Lower lobe of right lung (tissue), 2 donors: Measurements from ENCODE around the gene PRSS38. TPM values are rescaled to one million over a fixed set of nuclear protein-coding genes. Genes with fewer than 3 reads are reported as not detected.

Source experiments
- ATAC-seq, 2 donors: fragments of 200-7000 bp; cut with Tn5 transposase; one replicate each; pipeline ENCODE4 v1.9.1; 2020 to 2022; ENCODE audit warnings: mild to moderate bottlenecking in 2 of 2, moderate library complexity in 2 of 2
- DNase-seq: peaks from one replicate; pipeline ENCODE4 v3.0.0-alpha.2; 2020
- H3K27ac ChIP-seq: fragments of 200-600 bp; one replicate; pipeline ENCODE4 v1.8.0; 2022
- H3K27me3 ChIP-seq: fragments of 200-600 bp; one replicate; pipeline ENCODE4 v1.8.0; 2022; ENCODE audit warnings: low read depth
- H3K36me3 ChIP-seq: fragments of 200-600 bp; one replicate; pipeline ENCODE4 v1.8.0; 2022; ENCODE audit warnings: mild to moderate bottlenecking
- H3K4me1 ChIP-seq: fragments of 200-600 bp; one replicate; pipeline ENCODE4 v1.8.0; 2022
- H3K4me3 ChIP-seq: fragments of 200-600 bp; one replicate; pipeline ENCODE4 v1.8.0; 2022; ENCODE audit warnings: mild to moderate bottlenecking
- H3K9me3 ChIP-seq: fragments of 200-600 bp; one replicate; pipeline ENCODE4 v1.8.0; 2022
- intact Hi-C: fragments of 100-400 bp; cut with DNase I; formaldehyde crosslinking; loops from one replicate; pipeline ENCODE4 v1.11.0; 2022
- total RNA-seq: library from RNA; stranded (reverse); fragmentation: NEBNext Ultra II Directional; extraction: Animal tissue kit (Norgen Biotek cat#: 25700); gene quantifications from one replicate; pipeline ENCODE4 v1.2.1, GENCODE V29; 2021
- TF ChIP-seq, protein P1 (sequence below): fragments of 200-600 bp; IDR thresholded peaks from one replicate; pipeline ENCODE4 v1.8.0; 2022; ENCODE audit warnings: antibody characterized with exemption, mild to moderate bottlenecking
- donor health status: DM: no; HTN: yes; CAD: no; lungs with severe emphysema.

Gene PRSS38
- total RNA-seq, 1 donor from 2014 or later, result not detected

DNA sequence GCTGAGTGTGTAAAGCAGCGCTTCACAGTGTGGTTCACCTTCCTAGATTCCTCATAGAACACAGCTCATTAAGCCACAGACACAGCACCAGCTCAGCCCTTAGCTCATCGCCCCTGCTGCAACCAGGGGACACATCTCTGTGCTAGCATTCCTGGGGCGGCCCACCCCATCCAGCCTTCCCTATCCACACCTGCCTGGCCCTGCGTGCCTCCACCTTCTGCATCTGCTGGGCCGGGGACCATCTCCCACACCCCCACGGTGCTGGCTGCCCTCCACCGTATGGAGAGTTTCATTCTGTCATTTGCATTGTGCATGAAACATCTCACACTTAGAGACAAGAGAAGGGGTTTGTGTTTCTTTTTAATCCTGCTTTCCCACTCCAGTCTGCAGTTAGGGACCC is 35.8 kb upstream of the PRSS38 start:
- H3K4me3 ChIP-seq, result no peak overlapping the region
- no peak for DNase-seq
- H3K4me1 ChIP-seq, result no peaks in the 10 kb centered on the region
- ATAC-seq, result no peak
- intact Hi-C loops, result no loop called here
- H3K9me3 ChIP-seq, result no peaks in the 10 kb centered on the region
- H3K27ac ChIP-seq, result no peak overlapping the region
- no peaks in the 10 kb centered on the region for H3K27me3 ChIP-seq
- peaks cover 36% of the 10 kb centered on the region for H3K36me3 ChIP-seq
- TF ChIP-seq, protein P1, sequence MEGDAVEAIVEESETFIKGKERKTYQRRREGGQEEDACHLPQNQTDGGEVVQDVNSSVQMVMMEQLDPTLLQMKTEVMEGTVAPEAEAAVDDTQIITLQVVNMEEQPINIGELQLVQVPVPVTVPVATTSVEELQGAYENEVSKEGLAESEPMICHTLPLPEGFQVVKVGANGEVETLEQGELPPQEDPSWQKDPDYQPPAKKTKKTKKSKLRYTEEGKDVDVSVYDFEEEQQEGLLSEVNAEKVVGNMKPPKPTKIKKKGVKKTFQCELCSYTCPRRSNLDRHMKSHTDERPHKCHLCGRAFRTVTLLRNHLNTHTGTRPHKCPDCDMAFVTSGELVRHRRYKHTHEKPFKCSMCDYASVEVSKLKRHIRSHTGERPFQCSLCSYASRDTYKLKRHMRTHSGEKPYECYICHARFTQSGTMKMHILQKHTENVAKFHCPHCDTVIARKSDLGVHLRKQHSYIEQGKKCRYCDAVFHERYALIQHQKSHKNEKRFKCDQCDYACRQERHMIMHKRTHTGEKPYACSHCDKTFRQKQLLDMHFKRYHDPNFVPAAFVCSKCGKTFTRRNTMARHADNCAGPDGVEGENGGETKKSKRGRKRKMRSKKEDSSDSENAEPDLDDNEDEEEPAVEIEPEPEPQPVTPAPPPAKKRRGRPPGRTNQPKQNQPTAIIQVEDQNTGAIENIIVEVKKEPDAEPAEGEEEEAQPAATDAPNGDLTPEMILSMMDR, result no peak

DNA sequence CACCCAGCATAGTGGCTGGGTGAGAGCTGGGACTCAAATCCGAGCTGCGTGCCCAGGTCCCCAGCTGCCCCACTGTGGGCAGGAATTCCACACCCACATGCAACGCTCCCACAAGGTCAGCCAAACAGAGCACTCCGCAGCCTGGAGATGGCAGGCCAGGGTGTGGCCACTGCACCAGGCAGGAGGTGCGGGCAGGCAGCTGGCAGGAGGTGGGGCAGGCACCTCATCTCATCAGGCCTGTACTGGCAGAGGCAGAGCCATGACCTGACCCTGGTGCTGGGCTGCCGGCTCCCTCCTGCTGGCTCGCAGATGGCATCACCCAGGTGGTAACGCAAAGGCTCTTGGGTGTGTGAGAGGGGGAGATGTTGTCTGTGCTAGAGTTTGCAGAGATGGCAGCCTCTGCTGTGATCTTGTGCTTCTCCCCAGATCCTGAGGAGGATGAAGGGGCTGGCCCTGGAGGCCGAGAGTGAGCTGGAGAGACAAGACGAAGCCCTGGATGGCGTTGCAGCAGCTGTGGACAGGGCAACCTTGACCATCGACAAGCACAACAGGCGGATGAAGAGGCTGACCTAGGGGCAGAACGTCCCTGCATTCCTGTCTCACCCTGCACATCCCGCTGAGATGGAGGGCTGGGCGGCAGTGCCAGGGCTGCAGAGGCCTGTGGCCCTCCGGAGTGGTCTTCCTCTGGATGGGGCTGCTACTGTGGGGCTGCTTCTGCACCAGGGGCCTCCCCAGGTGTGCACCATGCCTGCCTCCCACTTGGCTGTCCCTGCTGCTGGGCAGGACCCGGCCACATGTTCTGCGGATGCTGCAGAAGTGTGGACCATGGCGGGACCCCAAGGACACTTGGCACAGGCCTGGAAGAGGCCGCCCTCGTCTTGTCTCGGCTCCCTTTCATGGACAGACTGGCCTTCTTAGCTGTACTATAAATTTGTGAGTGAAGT is 35.1 kb upstream of the PRSS38 start:
- peak; percentile 41 for DNase-seq
- intact Hi-C loops, result no loop called here
- Histone ChIP-seq H3K4me3 (no peak overlapping the region), H3K27me3 (no peaks in the 10 kb centered on the region), H3K36me3 (peaks cover 36% of the 10 kb centered on the region), H3K4me1 (no peaks in the 10 kb centered on the region), H3K9me3 (no peaks in the 10 kb centered on the region), H3K27ac (no peak overlapping the region)
- TF ChIP-seq, protein P1, result no peak
- ATAC-seq, result peak; percentile 12 to 28

DNA sequence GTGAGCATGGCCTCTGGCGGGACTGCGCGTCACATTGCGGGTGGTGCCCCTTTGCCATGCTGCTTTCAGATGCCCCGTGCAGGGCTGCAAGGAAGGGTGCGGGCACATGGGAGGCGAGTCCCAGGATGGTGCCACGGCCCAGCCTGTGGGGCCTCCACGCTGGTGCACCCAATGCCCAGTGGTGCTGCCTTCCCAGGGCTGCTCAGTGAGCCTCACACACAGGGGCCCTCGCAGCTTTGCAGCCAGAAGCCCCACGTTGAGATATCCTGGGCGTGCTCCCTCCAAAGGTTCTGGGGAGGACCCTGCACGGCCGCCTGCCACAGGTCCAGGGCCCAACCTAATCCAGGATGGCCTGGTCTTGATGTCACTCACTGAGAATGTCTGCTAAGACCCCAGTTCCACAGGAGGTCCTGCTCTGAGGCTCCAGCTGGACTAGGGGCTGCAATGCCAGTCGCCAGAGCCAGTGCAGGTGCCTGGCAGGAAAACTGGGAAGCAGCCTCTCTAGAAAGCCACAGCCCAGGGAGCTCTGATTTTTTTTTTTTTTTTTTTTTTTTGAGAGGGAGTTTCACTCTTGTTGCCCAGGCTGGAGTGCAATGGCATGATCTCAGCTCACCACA is 34.1 kb upstream of the PRSS38 start:
- no peaks in the 10 kb centered on the region for H3K9me3 ChIP-seq
- intact Hi-C loops, result no loop called here
- no peak overlapping the region for H3K4me3 ChIP-seq
- peaks cover 3% of the 10 kb centered on the region for H3K4me1 ChIP-seq
- H3K27me3 ChIP-seq, result no peaks in the 10 kb centered on the region
- peak in 1 of 2 donors; percentile 18 for ATAC-seq
- no peak for DNase-seq
- H3K27ac ChIP-seq, result no peak overlapping the region
- TF ChIP-seq, protein P1, result no peak
- peaks cover 25% of the 10 kb centered on the region for H3K36me3 ChIP-seq

DNA sequence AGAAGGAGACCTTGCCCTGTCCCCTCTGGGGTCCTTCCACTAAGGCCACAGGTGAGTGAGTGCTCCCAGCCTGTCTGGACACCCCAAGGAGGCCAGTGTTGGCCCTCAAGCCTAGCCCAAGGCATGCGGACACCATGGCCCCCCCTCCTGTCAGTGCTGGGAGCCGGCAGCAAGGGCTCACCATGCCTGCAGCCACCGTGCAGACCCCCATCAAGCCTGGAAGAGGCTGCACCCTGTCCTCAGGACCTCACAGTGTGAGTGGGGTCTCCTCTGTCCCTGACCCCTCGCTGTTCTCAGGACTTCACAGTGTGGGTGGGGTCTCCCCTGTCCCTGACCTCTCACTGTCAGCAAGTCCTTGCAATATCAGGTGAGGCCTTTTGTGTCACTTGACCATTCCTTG is 33.2 kb upstream of the PRSS38 start:
- Histone ChIP-seq H3K27me3 (no peaks in the 10 kb centered on the region), H3K9me3 (no peaks in the 10 kb centered on the region), H3K4me1 (peaks cover 11% of the 10 kb centered on the region), H3K4me3 (no peak overlapping the region), H3K27ac (no peak overlapping the region), H3K36me3 (peaks cover 20% of the 10 kb centered on the region)
- TF ChIP-seq, protein P1, result no peak
- intact Hi-C loops, result no loop called here
- DNase-seq, result no peak
- ATAC-seq, result no peak

DNA sequence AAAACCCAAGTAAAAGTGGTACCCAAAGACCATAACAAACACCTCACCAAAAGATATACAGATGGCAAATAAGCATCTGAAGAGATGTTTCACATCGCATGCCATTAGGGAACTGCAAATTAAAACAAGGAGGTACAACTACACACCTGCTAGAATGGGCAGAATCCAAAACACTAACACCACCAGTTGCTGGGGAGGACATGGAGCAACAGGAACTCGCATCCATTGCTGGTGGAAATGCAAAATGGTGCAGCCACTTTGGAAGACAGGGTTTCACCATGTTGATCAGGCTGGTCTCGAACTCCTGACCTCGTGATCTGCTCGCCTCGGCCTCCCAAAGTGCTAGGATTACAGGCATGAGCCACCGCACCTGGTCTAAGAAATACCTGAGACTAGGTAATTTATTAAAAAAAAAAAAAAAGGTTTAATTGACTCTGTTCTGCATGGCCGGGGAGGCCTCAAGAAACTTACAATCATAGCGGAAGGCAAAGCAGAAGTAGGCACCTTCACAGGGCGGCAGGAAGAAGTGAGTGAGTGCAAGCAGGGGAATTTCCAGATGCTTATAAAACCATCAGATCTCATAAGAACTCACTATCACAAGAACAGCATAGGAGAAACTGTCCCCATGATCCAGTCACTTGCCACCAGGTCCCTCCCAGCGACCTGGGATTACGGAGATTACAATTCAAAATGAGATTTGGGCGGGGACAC is 30.2 kb upstream of the PRSS38 start:
- Histone ChIP-seq H3K4me3 (no peak overlapping the region), H3K36me3 (peaks cover 13% of the 10 kb centered on the region), H3K9me3 (no peaks in the 10 kb centered on the region), H3K27me3 (no peaks in the 10 kb centered on the region), H3K4me1 (peaks cover 22% of the 10 kb centered on the region), H3K27ac (no peak overlapping the region)
- DNase-seq (no peak), ATAC-seq (no peak)
- intact Hi-C loops, result no loop called here
- TF ChIP-seq, protein P1, result no peak
